NCI-H187 (cell line): ENCODE measurements around the gene CCDC74A.
"Not testable (repeated sequence)": the region's sequence is repeated elsewhere in the genome, so short reads cannot be mapped to it uniquely, and the experiment has no call there.

ENCODE experiments used
- DNase-seq, 2 experiments: peaks; one replicate each; lab custom pipeline; 2025; lab: John Stamatoyannopoulos, UW

Gene CCDC74A

DNA sequence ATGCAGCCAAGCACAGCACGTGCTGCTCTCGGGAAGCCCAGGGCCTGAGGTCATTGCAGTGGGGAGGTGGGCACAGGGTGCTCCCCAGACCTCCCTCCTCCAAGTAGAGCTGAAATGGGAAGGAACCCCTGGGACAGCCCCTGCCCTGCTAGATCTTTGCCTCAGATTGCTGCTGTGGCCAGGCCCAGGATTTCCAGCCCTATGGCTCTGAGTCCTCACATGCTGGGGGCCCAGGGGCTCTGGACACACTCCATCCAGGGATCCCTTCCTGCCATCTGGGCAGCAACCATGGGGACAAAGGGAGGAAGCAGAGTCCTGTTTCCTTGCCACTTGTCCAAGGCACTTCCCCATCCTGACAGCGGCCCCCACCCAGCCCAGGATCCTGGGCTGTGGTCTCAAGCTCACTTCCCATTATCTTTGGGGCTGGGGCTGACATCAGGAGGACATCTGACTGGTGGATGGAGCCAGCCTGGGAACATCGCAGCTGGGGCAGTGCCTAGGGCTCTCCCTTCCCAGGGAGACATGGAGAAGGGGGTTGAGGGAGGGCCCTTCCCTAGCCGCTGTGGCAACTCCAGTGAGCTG lies 2.3 kb downstream of the CCDC74A start:
- DNase-seq, result not testable (repeated sequence)

DNA sequence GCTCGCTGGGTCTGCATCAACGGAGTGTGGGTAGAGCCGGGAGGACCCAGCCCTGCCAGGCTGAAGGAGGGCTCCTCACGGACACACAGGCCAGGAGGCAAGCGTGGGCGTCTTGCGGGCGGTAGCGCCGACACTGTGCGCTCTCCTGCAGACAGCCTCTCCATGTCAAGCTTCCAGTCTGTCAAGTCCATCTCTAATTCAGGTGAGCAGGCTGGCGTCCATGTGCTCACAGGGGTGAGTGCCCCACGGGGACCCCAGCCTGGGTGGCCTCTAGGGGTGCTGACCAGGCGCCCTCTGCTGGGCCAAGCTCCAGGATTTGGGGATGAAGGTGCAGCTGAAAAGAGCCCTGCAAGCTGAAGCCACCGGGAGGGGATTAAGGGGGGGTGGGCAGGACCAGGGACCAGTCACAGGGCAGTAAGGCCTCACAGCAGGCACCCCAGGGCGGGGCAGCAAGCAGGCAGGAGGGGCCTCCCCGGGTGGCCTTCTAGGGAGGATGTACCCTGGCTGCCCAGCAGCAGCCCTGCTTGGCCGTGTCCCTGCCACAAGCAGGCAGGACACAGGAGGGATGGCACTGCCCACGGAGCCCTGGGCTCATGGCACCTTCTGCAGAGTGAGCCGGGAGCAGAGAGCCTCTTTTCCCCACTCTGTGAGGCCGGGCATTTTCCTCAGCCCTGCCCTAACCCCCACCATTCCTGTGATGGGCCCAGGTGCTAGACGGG lies 3.1 kb downstream of the CCDC74A start:
- not testable (repeated sequence) for DNase-seq

DNA sequence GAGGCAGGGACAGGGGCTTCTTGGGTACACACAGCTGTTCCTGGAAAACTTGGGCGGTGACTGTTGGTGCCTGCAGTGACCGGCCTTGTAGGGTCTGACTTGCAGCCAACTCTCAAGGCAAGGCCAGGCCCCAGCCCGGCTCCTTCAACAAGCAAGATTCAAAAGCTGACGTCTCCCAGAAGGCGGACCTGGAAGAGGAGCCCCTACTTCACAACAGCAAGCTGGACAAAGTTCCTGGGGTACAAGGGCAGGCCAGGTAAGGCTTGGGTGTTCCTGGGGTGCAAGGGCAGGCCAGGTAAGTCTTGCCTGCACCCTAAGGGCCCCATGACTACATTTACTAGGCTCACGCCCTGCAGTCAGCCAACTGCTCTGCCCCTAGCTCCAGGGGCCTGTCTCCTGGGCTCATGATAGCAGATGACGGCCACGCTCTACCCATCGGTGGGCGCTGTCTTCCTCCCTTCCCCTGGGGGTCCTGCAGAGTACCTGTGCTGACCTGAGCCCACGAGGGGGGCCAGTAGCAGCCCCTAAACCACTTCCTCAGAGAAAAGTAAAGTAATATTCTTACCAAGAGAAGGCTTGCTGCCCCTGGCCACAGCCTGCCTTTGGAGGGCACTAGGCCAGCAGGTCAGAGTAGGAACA lies 4.0 kb downstream of the CCDC74A start:
- not testable (repeated sequence) for DNase-seq

DNA sequence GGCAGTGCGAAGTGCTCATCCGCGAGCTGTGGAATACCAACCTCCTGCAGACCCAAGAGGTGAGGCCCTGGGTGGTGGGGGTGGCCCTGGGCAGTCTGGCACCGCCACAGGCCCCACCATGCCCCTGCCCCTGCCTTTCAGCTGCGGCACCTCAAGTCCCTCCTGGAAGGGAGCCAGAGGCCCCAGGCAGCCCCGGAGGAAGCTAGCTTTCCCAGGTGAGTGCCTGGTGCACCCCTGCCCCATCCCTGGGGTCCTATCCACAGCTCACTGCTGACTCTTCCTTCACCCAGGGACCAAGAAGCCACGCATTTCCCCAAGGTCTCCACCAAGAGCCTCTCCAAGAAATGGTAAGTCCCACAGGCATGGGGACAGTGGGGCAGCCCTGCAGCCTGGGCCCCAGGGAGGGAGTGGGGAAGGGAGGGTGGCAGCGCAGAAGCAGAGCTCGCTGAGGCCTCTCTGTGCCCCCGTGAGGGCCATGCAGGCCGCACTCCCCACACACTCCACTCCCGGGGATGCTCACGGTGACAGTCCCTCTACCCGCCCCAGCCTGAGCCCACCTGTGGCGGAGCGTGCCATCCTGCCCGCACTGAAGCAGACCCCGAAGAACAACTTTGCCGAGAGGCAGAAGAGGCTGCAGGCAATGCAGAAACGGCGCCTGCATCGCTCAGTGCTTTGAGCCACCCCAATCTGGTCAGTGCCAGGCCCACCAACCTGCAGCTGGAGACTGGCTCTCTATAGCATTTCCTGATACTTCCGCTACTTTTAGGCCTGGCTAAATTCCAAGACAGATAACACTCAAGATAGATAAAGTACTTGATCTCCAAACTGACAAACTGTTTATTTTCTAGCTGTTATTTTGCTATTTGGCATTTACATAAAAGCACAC lies 5.3 kb downstream of the CCDC74A start:
- not testable (repeated sequence) for DNase-seq

DNA sequence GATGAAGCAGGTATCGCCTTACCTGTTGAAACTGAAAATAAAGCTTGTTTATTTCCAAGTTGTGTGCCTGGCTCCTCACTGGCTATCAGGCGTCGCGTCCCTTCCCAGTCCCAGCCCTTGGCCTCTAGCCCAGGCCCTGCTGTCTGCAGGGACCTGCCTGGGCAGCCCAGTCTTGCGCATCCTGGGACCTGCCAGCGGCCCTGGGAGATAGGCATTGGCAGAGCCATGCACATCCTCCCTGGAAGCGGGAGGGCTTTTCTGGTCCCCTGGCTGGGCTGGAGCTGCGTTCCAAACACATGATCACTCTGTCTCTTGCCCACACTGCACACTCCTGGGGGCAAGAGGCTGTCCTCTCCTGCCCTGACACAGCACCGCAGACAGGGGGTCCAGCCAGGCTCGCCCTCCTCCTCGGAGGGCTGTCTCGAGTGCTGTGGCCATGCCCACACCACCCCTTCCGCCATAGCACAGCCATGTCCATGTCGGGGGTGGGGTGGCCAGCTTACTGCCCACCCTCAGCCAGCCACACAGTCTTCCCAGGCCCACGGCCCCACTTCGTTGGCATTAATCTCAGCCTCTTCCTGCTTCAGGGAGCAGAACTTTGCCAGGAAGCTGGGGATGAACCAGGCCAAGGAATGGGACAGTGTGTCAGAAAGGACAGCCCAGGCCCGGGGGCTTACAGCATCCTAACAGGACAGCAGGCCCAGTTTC lies 6.1 kb downstream of the CCDC74A start:
- not testable (repeated sequence) for DNase-seq

DNA sequence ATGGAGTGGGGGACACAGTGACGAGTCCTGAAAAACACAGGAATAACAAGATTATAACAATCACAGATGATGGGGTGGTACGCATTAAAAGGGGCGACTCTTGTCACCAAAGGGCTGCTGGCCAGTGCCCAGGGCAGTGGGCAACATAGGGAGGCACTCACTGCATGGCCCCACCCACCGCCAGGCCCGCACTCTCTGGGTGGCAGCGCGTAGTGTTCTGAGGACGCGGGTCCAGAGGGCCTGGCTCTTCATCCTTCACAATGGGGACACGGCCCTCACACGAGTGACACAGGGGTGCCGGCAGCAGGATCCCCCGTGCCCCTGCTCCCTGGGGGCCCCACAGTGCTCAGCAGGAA lies 6.6 kb downstream of the CCDC74A start:
- not testable (repeated sequence) for DNase-seq

DNA sequence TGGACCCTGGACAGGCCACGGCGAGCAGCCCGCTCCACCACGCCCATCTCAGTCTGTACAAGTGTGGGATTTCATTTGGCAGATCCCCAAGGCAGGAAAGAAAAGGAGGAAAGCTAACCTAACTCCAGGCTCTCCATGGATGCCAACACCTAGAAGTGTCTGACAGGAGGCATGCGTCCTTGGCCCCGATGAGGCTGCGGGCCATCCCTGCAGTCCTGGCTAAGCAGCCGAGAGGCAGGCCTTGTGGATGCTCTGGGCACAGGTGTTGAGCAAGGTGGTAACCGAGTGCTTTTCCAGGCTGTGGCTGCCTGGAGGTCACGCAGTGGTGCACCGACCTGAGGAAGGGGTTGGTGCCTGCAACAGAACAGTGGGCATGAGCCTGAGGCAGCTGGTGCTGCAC lies 7.3 kb downstream of the CCDC74A start:
- DNase-seq, result not testable (repeated sequence)

DNA sequence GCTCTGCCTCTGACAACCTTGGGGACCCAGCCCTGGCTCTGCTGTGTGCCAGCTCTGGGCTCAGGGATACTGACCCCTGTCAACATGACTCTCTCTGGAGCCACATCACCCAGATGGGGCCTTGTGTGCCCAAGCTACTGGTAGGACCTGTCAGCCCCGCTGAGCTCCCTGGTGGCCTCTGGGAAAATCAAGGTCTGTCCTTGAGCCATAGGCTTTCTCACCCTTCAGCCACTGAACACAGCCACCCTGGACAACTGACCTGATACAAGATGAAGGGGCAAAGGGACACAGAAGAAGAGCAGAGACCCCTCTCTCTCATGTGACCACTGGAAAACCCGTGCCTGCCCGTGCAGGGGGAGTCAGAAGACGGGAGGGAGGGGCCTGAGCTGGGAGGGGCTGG lies 7.8 kb downstream of the CCDC74A start:
- no peak for DNase-seq

DNA sequence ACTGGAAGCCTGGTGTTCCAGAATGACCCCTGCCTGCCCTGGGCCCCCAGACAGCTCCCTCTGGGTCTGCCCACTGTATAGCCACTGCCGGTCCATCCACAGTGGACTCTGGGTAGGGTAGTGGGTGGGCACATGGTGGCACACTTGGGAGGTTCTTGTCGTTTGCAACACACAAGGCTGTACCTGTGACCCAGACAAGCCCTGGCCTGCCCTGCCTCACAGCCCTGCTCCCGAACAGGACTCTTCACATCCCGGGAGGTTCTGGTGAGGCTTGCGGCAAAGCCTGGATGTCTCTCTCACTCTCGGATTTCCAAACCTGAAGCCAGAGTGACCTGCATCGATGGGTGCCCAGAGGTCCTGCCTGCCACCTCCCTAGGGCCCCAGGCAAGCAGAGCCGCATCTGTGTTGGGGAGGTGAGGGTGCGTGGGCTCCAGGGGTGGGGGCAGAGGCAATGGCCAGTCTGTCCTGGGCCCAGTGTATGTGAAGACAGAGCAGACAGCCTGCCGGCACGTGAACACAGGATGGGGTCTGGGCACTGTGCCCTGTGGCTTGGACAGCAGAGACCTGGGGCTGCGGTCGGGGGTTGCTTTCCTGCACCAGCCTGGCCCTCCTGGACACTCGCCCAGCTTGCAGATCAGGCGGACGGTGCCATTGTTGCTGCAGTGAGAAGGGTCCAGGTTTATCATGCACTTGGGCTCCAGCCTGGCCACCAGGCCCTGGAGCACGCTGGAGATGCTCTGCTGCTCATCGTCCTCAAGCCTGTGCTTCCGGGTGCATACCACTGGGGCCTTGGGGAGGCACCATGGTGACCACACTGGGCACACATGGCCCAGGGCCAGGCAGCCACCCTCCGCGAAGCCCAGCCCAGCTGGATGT lies 8.5 kb downstream of the CCDC74A start:
- DNase-seq, result not testable (repeated sequence)

DNA sequence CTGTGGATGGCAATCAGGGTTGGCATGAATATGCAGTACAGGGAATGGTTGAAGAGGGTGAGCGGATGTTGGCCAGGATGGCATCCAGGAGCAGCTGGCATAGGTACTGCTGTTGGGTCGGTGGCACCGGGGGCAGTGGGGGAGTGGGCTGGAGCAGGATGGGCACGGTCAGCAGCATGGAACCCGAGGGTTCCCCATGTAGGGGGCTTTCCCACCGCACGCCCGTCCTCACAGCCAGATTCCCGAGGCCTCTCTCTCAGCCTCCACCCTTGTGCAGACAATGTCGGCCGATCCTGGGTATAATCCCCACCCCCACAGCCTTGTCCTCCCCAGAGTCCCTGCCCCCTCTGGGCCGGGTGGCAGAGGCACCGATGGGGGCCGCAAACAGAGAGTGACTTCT lies 9.2 kb downstream of the CCDC74A start:
- not testable (repeated sequence) for DNase-seq

DNA sequence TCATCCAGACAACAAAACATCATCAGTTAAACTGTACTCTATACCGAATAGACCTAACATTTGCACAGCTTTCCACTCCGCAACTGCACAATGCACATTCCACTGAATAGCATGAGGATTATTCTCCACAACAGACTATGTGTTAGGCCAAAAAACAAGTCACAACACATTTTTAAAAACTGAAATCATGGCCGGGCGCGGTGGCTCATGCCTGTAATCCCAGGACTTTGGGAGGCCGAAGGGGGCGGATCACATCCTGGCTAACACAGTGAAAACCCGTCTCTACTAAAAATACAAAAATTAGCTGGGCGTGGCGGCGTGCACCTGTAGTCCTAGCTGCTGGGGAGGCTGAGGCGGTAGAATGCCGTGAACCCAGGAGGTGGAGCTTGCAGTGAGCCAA lies 11.2 kb downstream of the CCDC74A start:
- DNase-seq, result not testable (repeated sequence)

DNA sequence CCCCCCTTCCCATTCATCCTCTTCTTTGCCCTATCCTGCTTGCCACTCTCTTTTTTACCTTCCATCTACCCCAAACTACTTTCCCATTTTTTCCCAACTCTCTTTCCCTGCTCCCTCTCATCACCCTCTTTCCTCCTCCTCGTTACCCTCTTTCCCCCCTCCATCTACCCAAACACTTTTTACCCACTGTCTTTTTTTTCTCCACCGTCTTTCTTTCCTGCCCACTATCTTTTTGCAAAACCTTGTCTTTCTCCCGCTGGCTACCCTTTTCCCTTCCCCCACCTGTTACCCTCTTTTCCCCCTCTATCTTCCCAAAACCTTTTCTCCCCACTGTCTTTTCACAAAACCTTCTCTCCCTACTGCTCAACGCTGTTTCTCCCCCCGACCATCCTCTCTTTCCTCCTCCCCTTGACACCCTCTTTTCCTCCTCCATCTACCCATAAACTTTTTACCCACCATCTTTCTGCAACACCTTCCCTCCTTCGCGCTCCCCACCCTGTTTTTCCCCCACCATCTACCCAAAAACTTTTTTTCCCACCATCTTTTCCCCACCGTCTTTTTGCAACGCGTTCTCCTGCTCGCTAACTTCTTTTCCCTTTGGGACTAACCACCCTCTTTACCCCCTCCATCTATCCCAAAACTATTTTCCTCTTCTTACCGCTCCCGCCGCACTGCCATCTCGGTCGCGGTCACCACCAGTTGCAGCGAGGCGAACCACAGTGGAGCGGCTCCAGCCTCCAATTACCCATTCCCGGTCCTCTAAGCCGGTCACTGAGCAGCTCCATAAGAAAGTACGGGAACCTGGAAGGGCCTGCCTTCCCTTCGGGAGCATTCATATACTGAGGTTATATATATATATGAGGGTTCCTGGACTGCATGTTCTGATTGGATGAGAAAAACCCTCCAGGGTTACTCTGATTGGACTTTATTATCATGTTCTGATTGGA lies 15.0 kb downstream of the CCDC74A start:
- DNase-seq, result no peak

DNA sequence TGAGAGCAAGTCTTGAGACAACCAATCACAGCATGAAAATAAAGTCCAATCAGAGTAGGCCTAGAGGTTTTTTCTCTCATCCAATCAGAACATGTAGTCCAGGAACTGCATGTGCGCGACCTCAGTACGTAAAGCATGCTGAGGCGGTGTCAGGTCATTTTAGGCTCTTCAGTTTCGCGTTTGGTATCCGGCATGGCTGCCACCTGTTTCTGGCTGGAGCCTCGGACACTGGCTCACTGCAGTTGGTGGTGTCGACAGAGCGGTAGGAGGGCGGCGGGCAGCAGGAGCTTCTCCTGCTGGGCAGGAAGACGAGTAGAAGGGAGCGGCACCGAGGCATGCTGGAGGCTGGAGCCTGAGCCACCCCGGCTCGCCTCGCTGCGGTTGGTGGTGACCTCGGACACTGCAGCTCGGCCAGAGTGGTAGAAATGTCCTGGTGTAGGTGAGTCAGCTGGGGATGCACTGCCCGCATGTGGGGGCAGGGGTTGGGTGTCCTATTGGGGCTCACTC lies 15.8 kb downstream of the CCDC74A start:
- DNase-seq, result no peak

DNA sequence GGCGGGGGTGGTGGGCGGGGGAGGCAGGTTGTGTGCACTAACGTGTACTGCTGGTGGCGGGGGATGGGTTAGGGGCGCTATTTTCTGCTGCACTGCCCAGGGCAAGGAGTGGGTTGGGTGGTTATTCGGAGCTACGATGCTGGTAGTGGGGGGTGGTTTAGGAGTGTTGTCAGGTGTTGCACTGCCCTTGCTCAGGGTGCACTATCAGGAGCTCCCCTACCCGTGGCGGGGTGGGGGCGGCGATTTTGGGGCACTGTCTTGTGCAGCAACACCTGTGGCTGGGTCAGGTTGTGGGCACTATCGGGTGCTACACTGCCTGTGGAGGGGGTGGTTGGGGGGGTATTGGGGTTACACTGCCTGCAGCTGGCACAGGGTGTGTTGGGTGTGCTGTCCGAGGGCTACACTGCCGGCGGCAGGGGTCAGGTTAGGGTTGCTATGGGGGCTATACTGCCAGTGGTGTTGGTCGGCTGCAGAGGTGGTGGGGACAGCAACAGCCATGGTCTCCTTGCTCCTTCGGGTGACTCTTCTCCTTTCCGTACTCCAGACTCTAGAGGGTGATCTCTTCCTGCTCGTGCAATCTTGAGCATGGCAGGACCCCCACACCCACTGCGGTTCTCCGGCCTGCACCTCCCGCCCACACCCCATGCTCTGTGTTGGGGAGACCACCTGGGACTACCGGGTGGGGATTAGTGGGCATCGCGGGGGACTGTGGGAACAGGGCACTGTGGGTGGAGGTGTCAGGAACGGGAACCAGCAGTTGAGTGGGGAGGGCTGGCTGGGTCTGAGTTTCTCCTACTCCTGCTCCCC lies 16.5 kb downstream of the CCDC74A start:
- DNase-seq, result not testable (repeated sequence)

DNA sequence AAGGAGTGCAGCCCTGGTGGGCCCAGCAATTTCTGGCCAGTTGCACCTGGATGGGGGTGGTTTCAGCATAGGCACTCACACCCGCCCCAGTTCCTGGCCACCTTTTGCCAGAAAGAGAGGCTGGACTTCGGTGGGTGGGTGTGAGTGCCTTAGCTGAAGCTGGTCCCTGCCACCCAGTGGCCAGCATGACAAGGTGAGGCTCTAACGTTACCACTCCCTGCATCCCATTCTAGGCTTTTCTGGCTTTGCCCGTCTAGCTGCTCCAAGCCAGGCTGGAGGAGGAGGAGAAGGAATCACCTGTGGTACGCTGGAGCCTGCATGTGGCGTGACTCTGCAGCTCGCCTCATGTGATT lies 17.1 kb downstream of the CCDC74A start:
- not testable (repeated sequence) for DNase-seq

DNA sequence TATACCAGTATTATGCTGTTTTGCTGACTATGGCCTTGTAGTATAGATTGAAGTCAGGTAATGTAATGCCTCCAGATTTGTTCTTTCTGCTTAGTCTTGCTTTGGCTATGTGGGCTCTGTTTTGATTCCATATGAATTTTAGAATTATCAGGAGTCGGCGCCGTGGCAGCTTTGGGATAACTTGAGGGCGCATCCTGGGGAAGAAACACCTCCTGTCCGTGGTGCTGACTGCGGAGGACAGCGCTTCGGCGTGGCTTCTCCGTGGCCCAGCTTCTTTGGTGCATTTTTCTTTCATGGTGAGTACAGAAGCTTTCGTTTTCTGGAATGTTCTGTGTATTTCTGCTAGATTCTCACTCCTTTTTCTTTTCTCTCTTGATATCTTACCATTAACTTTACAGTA lies 25.2 kb downstream of the CCDC74A start:
- DNase-seq, result no peak

DNA sequence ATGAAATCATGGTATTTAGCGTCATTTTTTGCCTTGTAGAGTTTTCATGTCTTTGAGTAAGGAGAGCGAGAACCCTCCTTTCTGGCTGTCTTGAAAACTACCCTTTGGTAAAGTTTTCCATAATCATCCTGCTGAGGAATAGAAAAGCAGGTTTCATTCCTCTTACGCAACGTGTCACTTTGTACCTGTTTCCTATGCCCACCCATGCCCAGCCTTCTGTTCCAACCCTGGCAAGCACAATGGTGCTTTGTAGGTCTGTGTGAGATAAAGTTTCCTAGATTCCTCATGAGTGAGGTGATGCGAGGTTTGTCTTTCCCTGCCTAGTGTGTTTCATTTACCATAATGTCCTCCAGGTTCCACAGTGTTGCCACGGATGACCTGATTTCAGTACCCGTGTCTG lies 29.3 kb downstream of the CCDC74A start:
- DNase-seq, result no peak

DNA sequence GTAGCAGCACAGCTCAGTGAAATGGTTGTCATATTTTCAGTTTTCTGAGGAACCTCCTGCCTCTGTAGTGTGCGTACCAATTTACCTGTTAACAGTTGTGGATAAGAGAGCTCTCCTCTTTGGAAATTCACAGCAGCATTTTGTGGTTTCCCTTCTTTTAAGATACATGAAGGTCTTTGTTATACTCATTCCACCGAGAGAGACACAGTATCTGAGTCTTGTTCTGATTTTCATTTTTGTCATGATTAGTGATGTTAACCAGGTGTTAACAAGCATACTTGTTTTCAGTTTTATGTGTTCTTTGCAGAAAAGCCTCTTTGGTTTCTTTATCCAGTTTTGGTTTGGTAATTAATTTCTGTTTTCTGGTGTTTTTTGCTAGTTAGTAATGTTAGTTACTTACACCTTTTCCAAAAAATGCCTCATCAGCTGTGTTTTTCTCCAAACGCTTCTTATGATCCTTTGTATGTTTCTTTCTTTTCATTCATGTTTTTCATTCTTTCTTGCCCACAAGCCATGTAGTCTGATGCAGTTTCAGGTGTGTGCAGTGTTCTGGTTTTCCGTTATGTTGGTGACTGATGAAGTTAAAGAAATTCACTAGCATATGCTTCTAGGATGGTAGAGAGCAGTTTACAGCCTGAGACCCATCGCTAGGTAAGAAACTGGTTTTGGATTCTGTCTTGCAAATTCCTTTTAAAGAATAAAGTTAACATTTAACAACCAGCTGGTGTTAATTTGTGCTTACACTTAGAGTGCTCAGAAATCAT lies 30.1 kb downstream of the CCDC74A start:
- no peak for DNase-seq
